Tibial artery (tissue), 4 donors: ENCODE measurements around the gene MYEF2.

Source experiments
- DNase-seq, 2 donors: peaks; one replicate each; pipeline ENCODE4 v3.0.0-alpha.2; 2019
- H3K27ac ChIP-seq, 2 donors: fragments of 200-600 bp; sonication (generic) in 1 of 2; 1 replicate in 1 of 2; 2 replicates in 1 of 2; pipeline ENCODE4 v1.5.1; 2018 to 2019; ENCODE audit warnings: mild to moderate bottlenecking in 1 of 2
- H3K27me3 ChIP-seq, 2 donors: fragments of 200-600 bp; sonication (generic) in 1 of 2; one replicate each; pipeline versions ENCODE4 v1.5.1 to v1.6.0; 2016 to 2019
- H3K36me3 ChIP-seq, 3 donors: fragments of 200-600 bp; sonication (generic) in 2 of 3; one replicate each; pipeline ENCODE4 v1.5.1; 2016 to 2019; ENCODE audit warnings: mild to moderate bottlenecking in 2 of 3
- H3K4me1 ChIP-seq, 4 donors: fragments of 200-600 bp; sonication (generic) in 2 of 4; 1 replicate in 3 of 4; 2 replicates in 1 of 4; pipeline ENCODE4 v1.5.1; 2016 to 2019
- H3K4me3 ChIP-seq, 2 donors: fragments of 200-600 bp; sonication (generic) in 1 of 2; 1 replicate in 1 of 2; 2 replicates in 1 of 2; pipeline ENCODE4 v1.5.1; 2018 to 2019; ENCODE audit warnings: mild to moderate bottlenecking in 2 of 2
- H3K9me3 ChIP-seq, 3 donors: fragments of 200-600 bp; sonication (generic) in 1 of 3; one replicate each; pipeline ENCODE4 v1.5.1; 2016 to 2019
- intact Hi-C: fragments of 100-400 bp; cut with DNase I; formaldehyde crosslinking; loops from one replicate; pipeline ENCODE4 v1.15.0; 2023; ENCODE audit warnings: low total_unique reads
- TF ChIP-seq, protein P1 (sequence below), 2 experiments: fragments of 200-600 bp in 1 of 2; fragments of 450-650 bp in 1 of 2; IDR thresholded peaks; one replicate each; pipeline ENCODE4 v1.5.1; 2017 to 2019; ENCODE audit warnings: antibody characterized with exemption in 2 of 2, mild to moderate bottlenecking in 1 of 2, moderate library complexity in 1 of 2

Gene MYEF2

DNA sequence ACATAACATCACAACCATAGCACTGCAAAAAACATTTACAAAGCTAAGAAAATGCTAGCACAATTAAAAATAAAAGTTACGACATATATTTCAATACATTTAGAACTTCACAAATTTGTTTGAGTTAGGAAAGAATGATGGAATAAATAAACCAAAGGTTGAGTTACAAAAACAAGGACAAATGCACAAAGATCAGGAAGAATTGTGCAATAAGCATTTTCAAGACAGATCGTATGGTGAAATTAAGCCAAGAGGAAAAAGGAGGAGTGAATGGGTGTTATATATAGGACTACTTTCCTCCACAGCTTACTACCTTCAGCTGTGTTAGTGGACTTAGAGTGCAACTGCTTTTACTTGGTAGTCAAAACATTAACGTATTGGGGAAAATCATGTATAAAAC, 7.4 kb upstream of the MYEF2 start:
- no peaks in the 10 kb centered on the region for H3K36me3 ChIP-seq

DNA sequence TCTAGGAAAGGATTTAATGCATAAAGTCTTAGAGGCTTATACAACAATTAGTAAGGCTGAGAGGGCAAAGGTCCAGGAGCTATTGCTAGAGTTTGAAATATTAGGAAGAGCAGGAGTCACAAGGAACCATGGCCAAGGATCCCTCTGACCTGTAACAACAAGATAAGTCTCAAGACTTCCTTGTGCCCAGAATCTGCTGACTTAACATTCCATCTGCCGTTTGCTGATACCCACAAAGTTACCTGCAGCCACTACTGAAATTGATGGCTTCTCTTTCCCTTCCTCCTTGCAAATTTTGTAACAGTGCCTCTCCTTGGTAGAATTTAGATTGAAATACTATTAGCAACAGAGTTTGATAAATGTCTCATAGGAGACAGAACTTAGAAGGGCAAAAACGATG, 4.7 kb upstream of the MYEF2 start:
- TF ChIP-seq, protein P1, sequence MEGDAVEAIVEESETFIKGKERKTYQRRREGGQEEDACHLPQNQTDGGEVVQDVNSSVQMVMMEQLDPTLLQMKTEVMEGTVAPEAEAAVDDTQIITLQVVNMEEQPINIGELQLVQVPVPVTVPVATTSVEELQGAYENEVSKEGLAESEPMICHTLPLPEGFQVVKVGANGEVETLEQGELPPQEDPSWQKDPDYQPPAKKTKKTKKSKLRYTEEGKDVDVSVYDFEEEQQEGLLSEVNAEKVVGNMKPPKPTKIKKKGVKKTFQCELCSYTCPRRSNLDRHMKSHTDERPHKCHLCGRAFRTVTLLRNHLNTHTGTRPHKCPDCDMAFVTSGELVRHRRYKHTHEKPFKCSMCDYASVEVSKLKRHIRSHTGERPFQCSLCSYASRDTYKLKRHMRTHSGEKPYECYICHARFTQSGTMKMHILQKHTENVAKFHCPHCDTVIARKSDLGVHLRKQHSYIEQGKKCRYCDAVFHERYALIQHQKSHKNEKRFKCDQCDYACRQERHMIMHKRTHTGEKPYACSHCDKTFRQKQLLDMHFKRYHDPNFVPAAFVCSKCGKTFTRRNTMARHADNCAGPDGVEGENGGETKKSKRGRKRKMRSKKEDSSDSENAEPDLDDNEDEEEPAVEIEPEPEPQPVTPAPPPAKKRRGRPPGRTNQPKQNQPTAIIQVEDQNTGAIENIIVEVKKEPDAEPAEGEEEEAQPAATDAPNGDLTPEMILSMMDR (IDR thresholded peaks at IDR 0.05): no peak
- no peaks in the 10 kb centered on the region for H3K36me3 ChIP-seq
- no peak for DNase-seq
- no peaks in the 10 kb centered on the region for H3K27me3 ChIP-seq
- H3K9me3 ChIP-seq: no peaks in the 10 kb centered on the region
- intact Hi-C loops: no loop called here
- H3K4me1 ChIP-seq: peaks cover 0 to 4% (median 0%) of the 10 kb centered on the region in 4 donors
- H3K27ac ChIP-seq: no peak overlapping the region
- H3K4me3 ChIP-seq: no peak overlapping the region

More for the DNA sequence above, 7.4 kb upstream of the MYEF2 start:
- Histone ChIP-seq H3K27ac (no peak overlapping the region), H3K27me3 (no peaks in the 10 kb centered on the region), H3K9me3 (no peaks in the 10 kb centered on the region), H3K4me3 (no peak overlapping the region), H3K4me1 (no peaks in the 10 kb centered on the region)
- TF ChIP-seq, protein P1 (IDR thresholded peaks at IDR 0.05): no peak
- DNase-seq: no peak
- intact Hi-C loops: no loop called here

DNA sequence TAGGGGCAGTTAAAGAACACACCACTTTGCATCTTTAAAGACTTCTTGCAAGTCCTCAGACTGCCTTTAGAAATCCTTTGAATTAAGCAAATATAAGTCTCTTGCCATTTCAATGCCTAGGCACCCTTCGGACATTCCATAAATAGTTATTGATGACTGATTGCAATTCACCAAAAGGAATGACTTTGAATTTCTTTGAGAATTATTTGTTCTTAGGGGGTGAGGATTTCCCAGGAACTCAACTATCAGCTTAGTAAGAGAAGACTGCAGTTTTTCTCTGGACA, 495 bp upstream of the MYEF2 start:
- TF ChIP-seq, protein P1 (IDR thresholded peaks at IDR 0.05): no peak
- intact Hi-C loops: no loop called here
- Histone ChIP-seq H3K27ac (peak overlapping the region; percentile 94 to 96), H3K9me3 (no peaks in the 10 kb centered on the region), H3K27me3 (no peaks in the 10 kb centered on the region), H3K4me3 (peak overlapping the region; percentile 75 to 89), H3K4me1 (peaks cover 0 to 22% (median 3%) of the 10 kb centered on the region in 4 donors), H3K36me3 (no peaks in the 10 kb centered on the region)
- no peak for DNase-seq

DNA sequence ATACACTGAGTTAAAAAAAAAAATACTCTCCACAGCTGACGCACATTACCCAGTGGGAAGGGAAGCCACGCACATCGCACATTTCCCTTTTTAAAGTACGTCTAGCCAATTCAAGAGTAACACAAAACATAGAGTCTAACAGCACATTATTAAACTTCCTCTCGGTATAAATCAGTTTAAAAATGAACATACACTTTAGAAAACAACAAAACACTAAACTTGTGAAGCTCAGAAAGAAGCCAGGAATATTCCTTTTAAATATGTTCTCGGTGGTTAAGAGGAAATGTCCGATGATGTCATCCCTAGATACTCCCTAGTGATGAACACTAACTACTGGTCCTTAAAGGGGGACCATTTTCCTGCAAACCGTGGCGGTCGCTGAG, 721 bp downstream of the MYEF2 start:
- TF ChIP-seq, protein P1 (IDR thresholded peaks at IDR 0.05): no peak
- Histone ChIP-seq H3K9me3 (no peaks in the 10 kb centered on the region), H3K36me3 (no peaks in the 10 kb centered on the region), H3K27ac (peak overlapping the region; percentile 94 to 96), H3K4me3 (peak overlapping the region; percentile 75 to 89), H3K27me3 (no peaks in the 10 kb centered on the region), H3K4me1 (peaks cover 0 to 22% (median 3%) of the 10 kb centered on the region in 4 donors)
- intact Hi-C loops: no loop called here
- DNase-seq: no peak

DNA sequence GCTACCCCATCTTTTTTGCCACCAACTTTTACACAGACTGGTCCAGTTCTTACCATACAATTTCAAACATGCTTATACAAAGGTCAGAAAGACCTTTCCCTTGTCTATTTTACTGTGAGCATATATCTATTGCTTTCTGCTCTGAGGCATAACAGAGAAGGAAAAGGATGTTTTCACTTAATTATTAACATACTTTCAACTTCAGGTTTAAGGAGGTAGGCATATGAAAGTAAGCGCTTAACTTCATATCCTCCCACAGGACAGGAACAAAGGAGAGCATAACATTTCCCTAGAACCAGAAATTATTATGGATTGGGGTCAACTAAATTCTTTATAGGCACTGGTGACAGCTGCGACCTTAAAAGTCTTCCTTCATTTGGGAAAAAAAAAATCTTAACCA, 1.1 kb downstream of the MYEF2 start:
- no peaks in the 10 kb centered on the region for H3K36me3 ChIP-seq
- H3K27ac ChIP-seq: peak overlapping the region; percentile 94 to 96
- TF ChIP-seq, protein P1 (IDR thresholded peaks at IDR 0.05): no peak
- no peaks in the 10 kb centered on the region for H3K9me3 ChIP-seq
- intact Hi-C loops: no loop called here
- peak overlapping the region; percentile 75 to 89 for H3K4me3 ChIP-seq
- no peak for DNase-seq
- H3K4me1 ChIP-seq: peaks cover 0 to 22% (median 3%) of the 10 kb centered on the region in 4 donors
- H3K27me3 ChIP-seq: no peaks in the 10 kb centered on the region

DNA sequence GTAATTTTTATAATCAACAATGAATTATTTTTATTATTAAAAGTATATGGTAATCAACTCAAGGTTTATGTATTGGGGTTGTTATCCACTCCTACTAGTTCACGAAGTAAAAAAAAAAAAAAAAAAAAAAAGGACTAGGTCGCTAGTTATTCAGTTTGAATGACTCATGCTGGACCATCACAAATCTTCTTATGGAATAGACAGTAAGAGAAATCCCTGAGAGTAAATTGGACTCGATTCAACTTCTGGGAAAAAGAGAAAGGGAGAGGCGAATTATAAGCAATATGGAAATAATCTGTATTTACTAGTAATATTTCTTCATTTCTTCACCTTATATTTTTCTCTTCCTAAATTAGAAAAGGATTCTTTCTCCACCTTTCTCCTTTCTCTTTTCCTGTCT, 2.0 kb downstream of the MYEF2 start:
- DNase-seq: no peak
- intact Hi-C loops: no loop called here
- peak overlapping the region; percentile 94 to 96 for H3K27ac ChIP-seq
- H3K4me1 ChIP-seq: peaks cover 0 to 27% (median 3%) of the 10 kb centered on the region in 4 donors
- no peaks in the 10 kb centered on the region for H3K9me3 ChIP-seq
- no peaks in the 10 kb centered on the region for H3K36me3 ChIP-seq
- H3K4me3 ChIP-seq: peak overlapping the region; percentile 75 to 89
- H3K27me3 ChIP-seq: no peaks in the 10 kb centered on the region
- TF ChIP-seq, protein P1 (IDR thresholded peaks at IDR 0.05): no peak
